Dedifferentiated amniotic fluid mesenchymal stem cell (primary cell): ENCODE results near the gene SHROOM3.
"Not testable (repeated sequence)": the region's sequence is repeated elsewhere in the genome, so short reads cannot be mapped to it uniquely, and the experiment has no call there.

Experiments
- DNase-seq: peaks from one replicate; pipeline ENCODE4 v3.0.0-alpha.2; 2016; ENCODE audit errors: extremely low spot score

The SHROOM3 gene

GRCh38 chr4:76592460-76592859, 157.4 kb downstream of the SHROOM3 start:
- no peak for DNase-seq

GRCh38 chr4:76594173-76594572, 159.1 kb downstream of the SHROOM3 start:
- DNase-seq, result no peak

DNA sequence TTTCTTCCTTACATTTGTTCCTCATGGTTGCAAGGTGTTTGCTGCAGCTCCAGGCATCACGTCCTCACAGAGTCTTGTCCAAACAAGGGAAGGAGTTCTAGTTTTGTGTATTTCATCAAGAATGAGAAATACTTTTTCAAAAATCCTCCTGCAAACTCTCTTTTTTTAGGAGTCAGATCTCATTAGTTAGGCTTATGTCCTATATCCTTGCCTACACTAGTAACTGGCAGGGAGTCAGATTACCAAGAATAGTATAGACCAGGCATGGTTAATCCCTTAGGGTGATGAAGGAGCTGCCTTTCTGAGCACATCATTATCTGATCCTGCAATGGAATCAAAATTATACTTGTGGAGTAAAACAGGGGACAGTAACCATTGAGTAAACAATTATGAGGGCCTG, 160.4 kb downstream of the SHROOM3 start:
- DNase-seq, result no peak

DNA sequence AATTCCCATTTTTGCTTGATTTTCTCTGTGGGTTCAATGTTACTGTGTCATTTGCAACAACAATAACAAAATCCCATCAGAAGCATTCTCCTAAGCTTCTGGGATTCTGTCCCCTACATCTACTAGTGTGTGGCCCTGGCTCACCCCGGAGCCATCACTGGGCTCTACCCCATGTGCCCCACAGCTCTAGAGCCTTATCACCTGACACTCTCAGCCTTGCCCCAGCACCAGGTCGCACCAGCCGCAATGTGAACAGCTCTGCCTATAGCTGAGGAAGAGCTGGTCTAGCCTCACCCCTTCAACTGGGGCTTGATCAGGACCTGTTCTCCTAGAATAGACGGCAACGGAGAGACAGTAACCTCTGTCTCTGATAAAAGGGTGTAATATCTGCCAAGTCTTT, 161.7 kb downstream of the SHROOM3 start:
- no peak for DNase-seq

DNA sequence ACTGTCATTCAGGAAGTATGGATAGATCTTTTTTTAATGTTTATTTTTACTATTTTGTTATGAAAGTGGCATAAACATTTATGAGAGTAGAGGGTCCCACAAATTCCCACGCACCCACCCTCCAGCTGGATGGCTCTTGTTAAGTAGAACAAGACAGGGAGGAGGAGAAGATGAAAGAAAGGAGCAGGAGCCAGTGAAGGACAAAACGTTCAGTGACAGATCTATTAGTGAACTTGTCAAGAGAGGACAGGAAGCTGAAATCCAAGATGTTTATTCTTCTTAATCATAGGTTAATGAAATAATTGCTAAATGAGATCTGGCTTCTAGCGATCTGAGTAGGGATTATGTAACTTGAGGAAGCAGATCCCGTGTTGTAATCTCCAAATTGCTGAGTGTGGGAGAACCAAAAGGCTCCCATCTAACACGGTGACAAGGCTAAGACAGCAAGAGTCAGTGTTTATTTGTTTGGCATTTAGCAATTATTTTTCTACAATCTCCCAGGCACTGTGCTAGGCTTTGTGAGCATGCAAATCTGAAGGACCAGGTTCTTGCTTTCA, 162.5 kb downstream of the SHROOM3 start:
- no peak for DNase-seq

GRCh38 chr4:76600447-76600846, 165.4 kb downstream of the SHROOM3 start:
- no peak for DNase-seq

DNA sequence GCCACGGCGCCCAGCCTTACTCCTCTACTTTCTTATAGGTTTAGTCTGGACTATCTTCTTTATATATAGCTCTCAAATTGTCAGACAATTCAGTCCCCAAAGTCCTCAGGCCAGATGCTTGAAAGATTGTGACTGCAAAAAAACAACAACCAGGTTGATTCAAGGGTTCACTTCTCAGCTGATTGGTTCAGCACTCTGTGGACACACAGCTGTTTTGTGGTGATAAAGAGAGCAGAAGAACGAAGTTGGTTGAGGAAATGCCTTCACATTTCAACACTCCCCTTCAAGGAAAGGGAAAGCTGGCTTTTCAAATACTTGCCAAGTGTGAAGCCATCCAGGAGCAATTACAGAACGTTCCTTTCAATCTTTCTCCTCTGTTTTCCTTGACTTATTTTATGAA, 166.8 kb downstream of the SHROOM3 start:
- DNase-seq, result no peak

DNA sequence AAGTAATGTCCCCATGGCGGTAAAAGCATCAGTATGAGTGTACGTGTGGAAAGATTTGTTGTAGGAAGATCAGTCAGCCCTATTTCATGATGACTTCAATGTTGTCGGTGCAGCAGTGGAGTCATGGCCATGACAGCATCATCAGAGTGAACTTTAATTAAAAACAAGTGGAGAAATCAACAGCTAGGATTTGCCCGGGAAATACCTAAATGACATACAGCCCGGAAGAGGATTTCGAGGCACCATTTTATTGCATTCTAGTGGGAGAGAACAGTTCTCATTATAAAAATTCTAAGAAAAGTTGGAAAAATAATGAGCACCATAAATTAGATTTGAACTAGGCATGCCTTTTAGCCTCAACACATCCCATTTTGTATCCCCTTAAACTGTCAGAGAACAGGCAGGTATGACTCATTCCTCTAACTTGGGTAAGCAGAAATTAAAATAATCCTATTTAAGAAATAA, 170.1 kb downstream of the SHROOM3 start:
- DNase-seq, result no peak

GRCh38 chr4:76606645-76607265, 171.7 kb downstream of the SHROOM3 start:
- DNase-seq, result no peak

- DNase-seq, result no peak
Measured at GRCh38 chr4:76607266-76607799, 172.3 kb downstream of the SHROOM3 start.

DNA sequence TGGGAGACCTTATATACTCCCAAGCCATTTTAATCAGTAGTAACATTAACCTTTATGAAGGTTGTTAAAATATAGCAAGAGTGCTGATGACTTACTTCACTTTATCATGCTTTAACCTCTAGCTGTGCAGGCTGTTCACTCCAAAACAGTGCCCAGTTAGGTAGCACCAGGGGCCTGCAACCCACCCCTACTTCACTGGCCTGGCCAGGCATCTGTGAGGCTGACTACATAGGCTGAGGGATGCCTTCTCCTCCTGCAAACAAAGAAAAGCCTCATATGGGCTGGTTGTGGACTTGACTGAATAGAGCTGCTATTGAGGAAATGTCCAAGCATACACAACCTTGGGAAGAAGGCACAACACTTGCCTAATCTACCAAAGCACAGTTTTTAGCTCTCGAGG, 172.8 kb downstream of the SHROOM3 start:
- no peak for DNase-seq

- not testable (repeated sequence) for DNase-seq
Measured at GRCh38 chr4:76608549-76608948, 173.5 kb downstream of the SHROOM3 start.

- no peak for DNase-seq
Measured at GRCh38 chr4:76610751-76611547, 175.9 kb downstream of the SHROOM3 start.

DNA sequence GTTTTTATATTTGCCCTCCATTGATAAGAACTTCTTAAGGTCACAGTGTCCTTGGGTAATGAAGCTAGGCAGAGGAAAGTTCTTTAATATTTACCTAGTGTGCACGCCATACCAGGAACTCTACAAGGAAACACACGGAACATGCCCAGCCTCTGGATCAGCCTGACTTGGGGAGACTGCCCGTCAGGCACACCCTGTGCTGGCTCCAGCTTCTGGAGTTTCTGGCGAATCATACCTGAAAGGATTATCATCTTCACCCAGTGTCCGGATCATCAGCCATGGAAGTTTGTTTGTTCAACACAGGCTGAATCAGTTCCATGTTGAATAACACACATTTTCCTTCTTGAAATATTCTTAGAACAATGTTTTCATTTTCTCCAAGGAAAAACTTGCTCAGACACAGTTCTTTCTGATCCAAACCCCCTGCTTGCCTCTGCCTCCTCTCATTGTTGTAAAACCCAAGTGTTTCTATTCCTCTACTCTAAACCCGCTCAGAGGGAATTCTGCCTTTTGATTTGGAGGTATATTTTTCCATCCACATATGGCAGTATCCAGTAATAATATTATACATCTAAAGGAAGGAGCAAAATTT, 176.7 kb downstream of the SHROOM3 start:
- no peak for DNase-seq

DNA sequence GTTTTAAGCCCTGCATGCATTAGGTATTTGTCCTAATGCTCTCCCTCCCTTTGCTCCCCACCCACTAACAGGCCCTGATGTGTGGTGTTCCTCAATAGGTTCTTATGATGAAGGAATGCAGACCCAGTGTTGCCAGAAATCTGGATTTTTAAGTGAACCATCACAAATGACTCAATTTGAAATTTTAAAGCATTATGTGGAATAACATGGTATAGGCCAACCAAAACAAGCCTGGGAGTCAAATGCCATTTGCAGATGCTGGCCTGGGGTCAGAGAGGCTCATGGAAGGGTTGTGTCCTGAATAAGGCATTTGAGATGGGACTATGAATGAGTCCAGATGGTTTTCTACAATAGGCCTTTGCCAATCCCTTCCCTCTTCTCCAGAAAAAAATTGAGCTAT, 179.6 kb downstream of the SHROOM3 start:
- DNase-seq, result peak; percentile 78

- DNase-seq, result no peak
Measured at GRCh38 chr4:76615999-76616398, 181.0 kb downstream of the SHROOM3 start.

DNA sequence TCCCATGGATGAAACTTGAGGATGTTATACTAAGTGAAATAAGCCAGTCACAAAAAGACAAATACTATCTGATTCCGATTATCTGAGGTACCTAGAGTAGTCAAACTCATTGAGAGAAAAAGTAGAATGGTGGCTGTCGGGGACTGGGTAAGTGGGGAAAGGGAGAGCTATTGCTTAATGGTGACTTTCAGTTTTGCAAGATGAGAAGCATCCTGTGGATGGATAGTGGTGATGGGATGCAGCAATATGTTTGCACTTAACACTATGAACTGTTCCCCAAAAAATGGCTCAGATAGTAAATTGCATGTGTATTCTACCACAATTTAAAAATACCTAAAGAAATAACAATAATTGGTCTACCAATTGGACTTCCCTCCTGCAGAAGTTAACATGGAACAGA, 181.5 kb downstream of the SHROOM3 start:
- DNase-seq, result no peak

DNA sequence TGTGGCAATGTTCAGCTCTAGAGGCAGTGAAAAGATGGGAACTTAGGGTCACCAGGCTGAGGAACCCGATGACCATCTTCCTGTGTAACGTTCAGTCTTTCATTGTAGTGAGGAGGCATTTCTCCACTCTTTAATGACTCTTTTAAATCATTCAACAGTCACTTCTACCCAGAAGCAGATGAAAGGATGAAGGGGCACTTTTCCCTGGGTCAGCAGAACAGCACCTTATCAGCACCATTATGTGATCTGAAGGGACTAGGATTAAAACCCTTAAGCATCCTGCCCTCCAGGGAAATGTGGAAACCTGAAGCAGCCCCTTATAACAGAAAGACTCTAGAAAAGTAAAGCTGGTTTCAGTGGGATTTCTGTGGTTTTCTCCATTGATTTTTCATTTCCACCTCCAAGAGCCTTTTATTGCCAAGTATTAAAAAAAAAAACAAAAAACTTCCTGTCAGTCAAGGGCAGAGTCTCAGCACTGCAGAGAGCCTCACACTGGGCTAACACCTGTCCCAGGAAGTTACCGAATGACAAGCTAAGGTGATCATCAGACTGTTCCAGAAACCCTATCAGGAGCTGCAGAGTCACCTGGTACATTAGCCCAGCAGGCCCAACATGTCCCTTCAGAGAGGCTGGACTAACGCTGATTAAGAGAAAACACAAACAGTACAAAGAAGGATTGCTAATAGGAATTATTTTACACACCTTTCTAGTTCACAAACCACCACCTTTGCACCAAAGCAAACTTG, 185.9 kb downstream of the SHROOM3 start:
- no peak for DNase-seq

GRCh38 chr4:76622126-76622525, 187.1 kb downstream of the SHROOM3 start:
- DNase-seq, result no peak

- DNase-seq, result no peak
Measured at GRCh38 chr4:76622717-76623116, 187.7 kb downstream of the SHROOM3 start.

- no peak for DNase-seq
Measured at GRCh38 chr4:76623217-76624045, 188.4 kb downstream of the SHROOM3 start.
